ENCODE results near the gene SSPN.

Gene SSPN

GRCh38 chr12:26185532-26186320 is 9.6 kb upstream of the SSPN start:
- DNase-seq (ENCODE audit: low read depth) = no peak
- no peak overlapping the region for H3K4me3 ChIP-seq (replicated peaks; ENCODE audit: low read depth, low read length)
- TF ChIP-seq CTCF (IDR thresholded peaks at IDR 0.05; ENCODE audit: low read length, missing control alignments) = no peak

DNA sequence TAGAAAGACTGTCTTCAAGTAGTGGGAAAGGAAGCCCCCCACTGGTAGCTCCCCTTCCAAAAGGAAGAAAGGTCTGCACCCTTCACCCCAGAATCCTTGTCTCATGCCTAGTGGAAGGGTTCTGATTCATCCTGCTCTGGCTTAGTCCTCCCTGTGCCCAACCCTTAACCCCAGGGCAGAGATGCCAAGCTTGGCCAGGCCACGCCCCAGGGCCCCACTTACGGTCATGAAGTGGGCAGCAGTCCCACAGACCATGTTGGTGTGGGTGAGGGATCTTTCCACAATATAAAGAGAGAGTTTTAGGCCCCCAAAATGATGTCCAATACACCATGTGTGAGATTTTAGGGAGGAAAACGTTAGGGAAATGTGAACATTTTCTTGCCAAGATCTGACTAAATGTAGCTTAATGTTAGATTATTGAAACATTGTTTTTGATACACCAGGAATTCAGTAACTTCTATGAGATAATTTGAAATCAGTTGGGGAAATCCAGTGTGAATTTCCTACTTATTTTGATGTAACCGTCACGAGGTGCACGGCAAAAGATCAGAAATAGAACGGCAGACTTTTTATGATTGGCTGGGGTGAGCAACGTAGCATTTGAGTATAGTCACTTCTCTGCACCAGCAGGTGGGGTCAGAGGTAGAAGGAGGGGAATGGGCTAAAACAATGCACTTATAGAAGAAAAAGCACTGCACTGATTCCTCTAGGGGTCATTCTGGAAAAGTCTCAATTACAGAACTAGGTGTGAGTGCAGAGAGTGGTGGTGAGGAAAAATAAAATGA is 8.2 kb upstream of the SSPN start:
- no peak overlapping the region for H3K4me3 ChIP-seq (replicated peaks; ENCODE audit: low read depth, low read length)
- no peak for DNase-seq (ENCODE audit: low read depth)
- no peak for TF ChIP-seq CTCF (IDR thresholded peaks at IDR 0.05; ENCODE audit: low read length, missing control alignments)

DNA sequence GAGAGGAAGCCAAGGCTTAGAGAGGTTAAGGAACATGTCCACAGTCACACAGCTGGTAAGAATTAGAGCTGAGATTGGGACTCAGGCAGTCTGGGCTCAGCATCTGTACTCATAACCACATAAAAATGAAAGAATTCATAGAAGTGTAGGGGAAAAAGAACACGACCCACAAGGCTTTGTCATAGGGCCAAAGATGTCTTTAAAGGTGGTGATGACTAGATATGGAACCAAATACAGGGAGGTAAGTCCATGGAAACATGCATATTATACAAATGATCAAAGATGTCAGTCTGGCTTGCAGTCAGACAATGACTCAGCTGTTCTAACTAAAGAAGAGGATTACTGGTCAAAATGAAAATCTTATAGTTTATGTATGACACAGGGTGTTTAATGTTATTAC is 7.2 kb upstream of the SSPN start:
- TF ChIP-seq CTCF (IDR thresholded peaks at IDR 0.05; ENCODE audit: low read length, missing control alignments) = no peak
- DNase-seq (ENCODE audit: low read depth) = peak; percentile 42
- H3K4me3 ChIP-seq (replicated peaks; ENCODE audit: low read depth, low read length) = no peak overlapping the region

GRCh38 chr12:26188641-26189040 is 6.7 kb upstream of the SSPN start:
- DNase-seq (ENCODE audit: low read depth) = peak; percentile 22
- no peak overlapping the region for H3K4me3 ChIP-seq (replicated peaks; ENCODE audit: low read depth, low read length)
- no peak for TF ChIP-seq CTCF (IDR thresholded peaks at IDR 0.05; ENCODE audit: low read length, missing control alignments)

- no peak overlapping the region for H3K4me3 ChIP-seq (replicated peaks; ENCODE audit: low read depth, low read length)
- DNase-seq (ENCODE audit: low read depth) = no peak
- TF ChIP-seq CTCF (IDR thresholded peaks at IDR 0.05; ENCODE audit: low read length, missing control alignments) = no peak
These were observed 3.2 kb upstream of the SSPN start for GRCh38 chr12:26192142-26192541.

- no peak for DNase-seq (ENCODE audit: low read depth)
- H3K4me3 ChIP-seq (replicated peaks; ENCODE audit: low read depth, low read length) = no peak overlapping the region
- no peak for TF ChIP-seq CTCF (IDR thresholded peaks at IDR 0.05; ENCODE audit: low read length, missing control alignments)
These were observed 1.8 kb upstream of the SSPN start for GRCh38 chr12:26193539-26193938.
